ENCODE results near the gene CHPT1. TPM values are rescaled to one million over a fixed set of nuclear protein-coding genes. Genes with fewer than 3 reads are reported as not detected.

CHPT1 gene
- total RNA-seq, 2 experiments from 2014 or later = 14.3 to 20.8 TPM

DNA sequence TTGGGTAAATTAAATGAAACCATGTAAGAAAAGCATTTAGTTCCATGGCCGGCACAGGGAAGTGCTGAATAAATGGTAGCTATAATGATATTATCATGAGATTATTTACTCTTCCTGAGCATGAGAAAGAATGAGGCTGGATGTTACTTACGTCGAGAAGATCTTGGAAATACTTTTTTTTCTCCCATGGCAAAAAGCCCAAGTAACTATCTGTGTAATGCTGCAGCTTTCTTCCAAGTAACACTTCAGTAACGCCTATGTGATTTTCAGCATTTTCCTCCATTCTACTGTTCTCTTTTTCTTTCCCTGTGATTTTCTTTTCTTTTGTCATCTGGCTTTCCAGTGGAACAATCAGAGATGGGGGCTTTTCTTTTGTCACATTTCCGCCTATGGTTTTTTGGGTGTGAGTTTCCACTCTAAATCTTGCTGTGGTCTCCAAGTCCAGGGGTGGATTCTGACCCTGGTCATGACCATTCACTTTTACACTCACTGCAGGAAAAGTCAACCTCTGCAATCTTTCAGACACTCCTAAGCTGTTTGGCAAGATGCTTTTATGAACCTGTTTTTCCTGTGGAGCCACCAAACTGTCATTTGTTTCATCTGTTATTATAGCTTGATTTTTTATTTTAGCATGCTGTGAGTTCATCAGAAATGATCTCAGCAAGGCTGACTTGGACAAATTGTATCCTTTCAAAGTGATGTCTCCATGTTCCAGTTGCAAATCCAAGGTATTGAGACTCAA lies 66.8 kb downstream of the CHPT1 start:
- H3K4me3 Mint-ChIP-seq = no peak overlapping the region
- H3K36me3 Mint-ChIP-seq = peaks cover 38% of the 10 kb centered on the region
- no peaks in the 10 kb centered on the region for H3K9me3 Mint-ChIP-seq (ENCODE audit: low read depth)
- no peaks in the 10 kb centered on the region for H3K4me1 Mint-ChIP-seq
- no peak overlapping the region for H3K27ac Mint-ChIP-seq
- DNase-seq (no peak), ATAC-seq (no peak)
- CTCF ChIA-PET = interaction anchor here (1.2 to 1.5 kb wide), 2 partner anchors 10 to 74 kb away, joined by 4 read pairs; no protein-coding TSS in a partner anchor
- H3K27me3 Mint-ChIP-seq = no peaks in the 10 kb centered on the region

DNA sequence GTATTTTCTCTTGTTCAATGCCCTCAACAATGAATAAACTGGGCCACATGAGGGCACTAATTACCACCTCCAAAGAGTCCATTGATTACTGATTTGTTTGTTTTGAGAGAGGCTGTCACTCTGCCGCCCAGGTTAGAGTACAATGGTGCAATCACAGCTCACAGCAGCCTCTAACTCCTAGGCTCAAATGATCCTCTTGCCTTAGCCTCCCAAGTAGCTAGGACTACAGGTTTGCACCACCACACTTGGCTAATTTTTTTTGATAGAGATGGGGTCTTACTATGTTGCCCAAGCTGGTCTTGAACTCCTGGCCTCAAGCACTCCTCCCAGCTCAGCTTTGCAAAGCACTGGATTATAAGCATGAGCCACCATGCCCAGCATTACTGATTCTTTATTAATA lies 70.1 kb downstream of the CHPT1 start:
- Mint-ChIP-seq H3K4me1 (peaks cover 9% of the 10 kb centered on the region), H3K27ac (no peak overlapping the region), H3K36me3 (peaks cover 37% of the 10 kb centered on the region), H3K27me3 (no peaks in the 10 kb centered on the region), H3K9me3 (ENCODE audit: low read depth) (no peaks in the 10 kb centered on the region), H3K4me3 (no peak overlapping the region)
- DNase-seq = no peak
- CTCF ChIA-PET = interaction anchor here (0.6 to 2.7 kb wide), 3 partner anchors 8 to 73 kb away, joined by 3 to 10 read pairs (median 3); no protein-coding TSS in a partner anchor
- ATAC-seq = no peak

DNA sequence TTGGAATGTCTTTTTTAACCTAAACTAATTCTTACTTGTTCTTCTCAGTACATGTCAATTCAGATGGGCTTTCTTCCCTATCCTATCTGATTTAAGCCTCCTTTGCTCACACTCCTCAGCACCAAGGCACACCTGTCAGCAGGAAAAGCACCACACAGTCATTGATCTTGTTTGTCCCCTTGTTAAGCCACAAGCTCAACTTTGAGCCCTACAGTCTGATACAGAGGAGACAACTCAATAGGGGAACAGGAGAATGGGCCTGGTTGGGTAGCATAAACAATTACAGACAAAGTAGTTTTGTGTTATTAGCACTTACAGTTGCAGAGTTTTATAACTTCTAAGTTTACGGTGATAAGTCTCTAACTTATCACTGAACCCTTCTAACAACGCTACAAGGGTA lies 71.3 kb downstream of the CHPT1 start:
- peaks cover 17% of the 10 kb centered on the region for H3K4me1 Mint-ChIP-seq
- H3K27me3 Mint-ChIP-seq = no peaks in the 10 kb centered on the region
- DNase-seq (no peak), ATAC-seq (no peak)
- no peaks in the 10 kb centered on the region for H3K9me3 Mint-ChIP-seq (ENCODE audit: low read depth)
- CTCF ChIA-PET = interaction anchor here (1.1 to 6.1 kb wide), 5 partner anchors 9 to 421 kb away, joined by 3 to 159 read pairs (median 4); partner anchors contain the start of gene GNPTAB
- H3K27ac Mint-ChIP-seq = no peak overlapping the region
- H3K36me3 Mint-ChIP-seq = peaks cover 44% of the 10 kb centered on the region
- H3K4me3 Mint-ChIP-seq = no peak overlapping the region

DNA sequence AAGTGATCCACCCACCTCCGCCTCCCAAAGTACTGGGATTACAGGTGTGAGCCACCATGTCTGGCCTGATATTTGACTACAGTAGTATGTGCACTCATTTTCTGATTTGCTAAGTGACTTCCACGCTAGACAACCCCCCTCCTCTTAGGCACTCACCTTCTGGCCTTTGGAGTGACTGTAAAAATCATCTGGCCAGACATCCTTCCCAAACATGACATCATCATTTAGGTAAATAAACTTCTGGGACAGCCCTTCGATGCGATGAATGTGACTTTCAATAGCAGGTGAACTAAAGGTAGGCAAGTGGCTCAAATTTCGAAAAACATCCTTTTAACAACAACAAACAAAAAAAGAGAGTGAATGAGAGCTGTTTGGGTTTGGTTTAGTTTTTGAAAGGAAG lies 72.4 kb downstream of the CHPT1 start:
- H3K27me3 Mint-ChIP-seq = no peaks in the 10 kb centered on the region
- DNase-seq = no peak

DNA sequence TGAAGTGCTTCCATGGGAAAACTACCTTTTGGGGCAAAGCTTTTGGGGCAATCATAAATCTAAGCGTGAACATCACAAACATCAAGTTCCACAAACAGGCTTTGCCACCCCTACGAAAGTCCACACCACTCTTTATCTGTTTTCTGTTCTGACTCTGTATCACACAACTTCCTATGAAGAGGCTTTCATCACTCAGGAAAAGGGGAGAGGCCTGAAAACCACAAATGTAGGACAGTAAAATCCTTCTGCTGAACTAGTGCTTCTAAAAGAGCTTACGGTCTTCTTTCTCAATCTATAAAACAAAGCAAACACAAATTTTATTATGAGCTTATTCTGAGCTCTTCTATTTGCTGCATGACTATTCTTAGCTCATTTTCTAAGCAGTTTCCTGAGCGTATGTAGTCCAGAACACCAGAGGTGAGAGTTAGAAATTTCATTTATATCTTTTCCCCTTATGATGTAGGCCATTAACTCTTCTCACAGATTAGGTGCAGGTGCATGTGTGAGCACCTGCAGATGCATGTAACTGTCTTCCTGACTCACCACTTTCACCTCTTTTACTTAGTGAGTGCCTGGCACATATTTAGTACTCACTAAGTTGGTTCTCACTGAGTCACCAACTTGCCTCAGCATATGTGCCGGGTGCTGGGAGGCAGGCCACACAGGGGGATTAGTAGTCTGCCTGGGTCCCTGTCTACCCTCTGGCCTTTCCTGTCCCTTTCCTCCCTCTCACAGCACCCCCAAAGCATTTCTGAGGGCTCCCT lies 74.8 kb downstream of the CHPT1 start:
- DNase-seq (no peak), ATAC-seq (no peak)
- H3K9me3 Mint-ChIP-seq (ENCODE audit: low read depth) = no peaks in the 10 kb centered on the region
- H3K4me1 Mint-ChIP-seq = peaks cover 26% of the 10 kb centered on the region
- peaks cover 34% of the 10 kb centered on the region for H3K36me3 Mint-ChIP-seq
- H3K4me3 Mint-ChIP-seq = no peak overlapping the region
- CTCF ChIA-PET = interaction anchor here (1.1 to 6.1 kb wide), 10 partner anchors 9 to 106 kb away, joined by 3 to 159 read pairs (median 11); partner anchors contain the start of genes DRAM1 and GNPTAB
- no peak overlapping the region for H3K27ac Mint-ChIP-seq
- no peaks in the 10 kb centered on the region for H3K27me3 Mint-ChIP-seq

More for the DNA sequence above, 72.4 kb downstream of the CHPT1 start:
- Mint-ChIP-seq H3K36me3 (peaks cover 40% of the 10 kb centered on the region), H3K9me3 (ENCODE audit: low read depth) (no peaks in the 10 kb centered on the region), H3K4me1 (peaks cover 23% of the 10 kb centered on the region), H3K4me3 (no peak overlapping the region), H3K27ac (no peak overlapping the region)
- CTCF ChIA-PET = interaction anchor here (1.4 to 6.1 kb wide), 5 partner anchors 10 to 422 kb away, joined by 3 to 159 read pairs (median 3); partner anchors contain the start of gene GNPTAB
- no peak for ATAC-seq

DNA sequence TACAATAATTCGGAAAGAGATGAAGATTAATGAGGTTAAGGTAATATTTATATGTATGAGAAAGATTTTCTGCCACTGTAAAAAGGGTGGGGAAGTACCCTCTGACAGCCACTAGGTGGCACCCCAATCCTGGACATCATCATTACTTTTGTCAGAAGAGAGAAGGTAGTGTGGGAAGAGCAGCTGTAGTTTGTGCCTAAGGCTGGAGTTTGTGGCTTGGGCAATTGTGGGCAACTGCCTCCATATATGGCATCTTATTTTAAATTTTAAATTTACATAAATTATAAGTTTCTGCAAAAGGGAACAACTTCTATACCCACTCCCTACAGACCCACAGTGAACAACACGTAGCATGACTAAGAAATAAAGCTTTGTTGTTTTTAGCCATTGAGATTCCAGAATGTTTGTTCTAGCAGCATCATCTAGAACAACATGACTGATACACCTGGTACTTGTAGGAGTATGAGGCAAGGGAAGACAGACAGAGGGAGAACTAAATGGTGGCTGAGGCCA lies 76.3 kb downstream of the CHPT1 start:
- peaks cover 37% of the 10 kb centered on the region for H3K36me3 Mint-ChIP-seq
- H3K9me3 Mint-ChIP-seq (ENCODE audit: low read depth) = no peaks in the 10 kb centered on the region
- no peaks in the 10 kb centered on the region for H3K27me3 Mint-ChIP-seq
- ATAC-seq = peak; percentile 79
- DNase-seq = peak; percentile 78
- H3K4me1 Mint-ChIP-seq = peaks cover 30% of the 10 kb centered on the region
- H3K27ac Mint-ChIP-seq = peak overlapping the region; percentile 62
- no peak overlapping the region for H3K4me3 Mint-ChIP-seq
- CTCF ChIA-PET = interaction anchor here (0.6 to 6.1 kb wide), 21 partner anchors 8 to 104 kb away, joined by 3 to 159 read pairs (median 6); partner anchors contain the start of genes DRAM1 and GNPTAB

DNA sequence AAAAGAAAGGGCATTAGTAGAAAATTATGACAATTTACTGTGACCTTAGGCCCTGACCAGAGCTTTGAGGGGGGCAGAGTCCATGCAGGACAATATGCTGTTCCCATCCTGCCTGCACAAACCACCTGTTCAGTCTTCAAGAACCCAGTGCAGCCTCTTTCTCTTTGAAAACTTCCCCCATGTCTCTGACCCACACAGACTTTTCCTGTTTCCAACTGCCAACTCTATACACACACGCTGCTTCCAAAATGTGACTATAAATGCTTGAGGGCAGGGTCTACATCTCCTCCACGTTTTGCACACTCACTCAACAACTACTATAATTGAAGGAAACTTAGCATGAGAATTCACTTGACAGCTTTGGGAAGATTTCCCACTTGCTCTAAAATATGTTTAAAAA lies 78.4 kb downstream of the CHPT1 start:
- ATAC-seq = no peak
- Mint-ChIP-seq H3K4me3 (no peak overlapping the region), H3K9me3 (ENCODE audit: low read depth) (no peaks in the 10 kb centered on the region), H3K4me1 (peaks cover 37% of the 10 kb centered on the region), H3K27me3 (no peaks in the 10 kb centered on the region), H3K36me3 (peaks cover 43% of the 10 kb centered on the region), H3K27ac (no peak overlapping the region)
- CTCF ChIA-PET = interaction anchor here (0.9 to 3.8 kb wide), 7 partner anchors 17 to 102 kb away, joined by 3 to 28 read pairs (median 6); partner anchors contain the start of genes DRAM1 and GNPTAB
- DNase-seq = no peak

DNA sequence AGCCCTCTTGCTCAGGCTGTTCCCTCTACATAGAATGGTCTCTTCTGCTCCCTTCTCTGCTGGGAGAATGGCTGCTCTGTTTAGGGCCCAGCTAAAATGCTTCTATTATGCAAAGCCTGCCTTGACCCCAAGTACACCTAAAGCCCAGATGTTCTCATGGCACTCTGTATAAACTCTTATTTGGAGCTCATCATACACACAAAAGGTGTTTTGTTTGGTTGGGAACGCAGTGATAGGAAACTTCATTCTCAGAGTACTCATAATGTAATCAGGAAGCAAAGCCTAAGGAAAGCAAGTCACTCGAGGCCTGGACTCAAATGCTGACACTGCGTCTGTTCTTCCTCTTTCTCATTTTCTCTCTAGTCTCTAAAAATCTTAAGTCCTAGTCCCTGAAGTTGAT lies 80.0 kb downstream of the CHPT1 start:
- no peak for ATAC-seq
- DNase-seq = no peak
- CTCF ChIA-PET = interaction anchor here (0.7 to 3.8 kb wide), 3 partner anchors 16 to 62 kb away, joined by 3 to 28 read pairs (median 23); partner anchors contain the start of gene GNPTAB
- peaks cover 44% of the 10 kb centered on the region for H3K36me3 Mint-ChIP-seq
- H3K4me3 Mint-ChIP-seq = no peak overlapping the region
- peak overlapping the region; percentile 4 for H3K27ac Mint-ChIP-seq
- H3K9me3 Mint-ChIP-seq (ENCODE audit: low read depth) = no peaks in the 10 kb centered on the region
- peaks cover 43% of the 10 kb centered on the region for H3K4me1 Mint-ChIP-seq
- no peaks in the 10 kb centered on the region for H3K27me3 Mint-ChIP-seq

DNA sequence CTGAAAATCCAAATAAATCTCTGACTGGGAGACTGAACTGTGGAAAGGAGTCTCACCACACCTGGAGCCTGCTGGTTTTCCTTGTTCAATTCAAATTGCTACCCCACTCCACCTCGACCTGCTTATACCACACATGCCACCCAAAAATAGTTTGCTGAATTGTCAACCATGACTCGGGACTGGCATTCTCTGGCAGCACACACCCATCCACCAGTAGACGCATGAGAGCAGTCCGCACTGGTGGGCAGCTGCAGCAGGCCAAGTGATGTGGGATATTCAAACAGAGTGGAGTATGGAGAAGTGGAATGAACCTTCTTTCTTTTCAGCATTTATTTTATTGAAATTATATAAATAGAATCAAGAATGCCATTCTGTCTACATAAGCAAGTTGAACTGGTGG lies 80.5 kb downstream of the CHPT1 start:
- DNase-seq (no peak), ATAC-seq (no peak)
- CTCF ChIA-PET = interaction anchor here (0.9 to 3.8 kb wide), 4 partner anchors 18 to 61 kb away, joined by 3 to 28 read pairs (median 15); partner anchors contain the start of gene GNPTAB
- peaks cover 47% of the 10 kb centered on the region for H3K4me1 Mint-ChIP-seq
- H3K27me3 Mint-ChIP-seq = no peaks in the 10 kb centered on the region
- no peak overlapping the region for H3K27ac Mint-ChIP-seq
- no peak overlapping the region for H3K4me3 Mint-ChIP-seq
- peaks cover 47% of the 10 kb centered on the region for H3K36me3 Mint-ChIP-seq
- no peaks in the 10 kb centered on the region for H3K9me3 Mint-ChIP-seq (ENCODE audit: low read depth)

Other genes with a start within 250 kb of the CHPT1 start
- not detected for gene SPIC, start 222.3 kb upstream of the CHPT1 start, total RNA-seq
- gene MYBPC1, start 102.7 kb upstream of the CHPT1 start, total RNA-seq = not detected
- 1 to 10 TPM in 1 of 2 experiments, under 1 TPM in 1; 0.93 to 2.0 TPM for gene SYCP3, start 41.8 kb downstream of the CHPT1 start, total RNA-seq
- 100 to 1,000 TPM; 111 to 156 TPM for gene GNPTAB, start 133.3 kb downstream of the CHPT1 start, total RNA-seq
- 1 to 10 TPM; 5.4 to 7.3 TPM for gene DRAM1, start 179.9 kb downstream of the CHPT1 start, total RNA-seq

Data from activated CD8-positive, alpha-beta memory T cell treated with anti-CD3 and anti-CD28 coated beads, Interleukin-2, amount 10 ng/mL, durations not matched to agents 7 days and 5 days (primary cell).